Body of pancreas (tissue), 4 donors: ENCODE results near the gene GP2. TPM values are rescaled to one million over a fixed set of nuclear protein-coding genes. Genes with fewer than 3 reads are reported as not detected.
A peak's percentile ranks its signal among the peaks of the same experiment; 100 is the strongest.
"Not testable (repeated sequence)": the region's sequence is repeated elsewhere in the genome, so short reads cannot be mapped to it uniquely, and the experiment has no call there.

Source experiments
- ATAC-seq: fragments of 150-250 bp; one replicate; pipeline ENCODE4 v1.9.1; 2016
- DNase-seq, 4 donors: peaks; one replicate each; pipeline ENCODE4 v3.0.0-alpha.2; 2019
- H3K27ac ChIP-seq, 4 donors: fragments of 200-600 bp; sonication (generic); 1 replicate in 3 of 4; 2 replicates in 1 of 4; pipeline versions ENCODE4 v1.5.1 to v1.6.1; 2016 to 2019; ENCODE audit warnings: mild to moderate bottlenecking in 1 of 4, mixed read lengths in 1 of 4, moderate library complexity in 1 of 4
- H3K27me3 ChIP-seq, 2 donors: fragments of 200-600 bp; sonication (generic); one replicate each; pipeline ENCODE4 v1.6.0; 2016; ENCODE audit warnings: mild to moderate bottlenecking in 1 of 2
- H3K36me3 ChIP-seq, 2 donors: fragments of 200-600 bp; sonication (generic); replicated peaks in 1 of 2; 2 replicates each; pipeline ENCODE4 v1.5.1; 2016; ENCODE audit warnings: low read depth in 2 of 2; ENCODE audit not compliant: insufficient read depth in 1 of 2
- H3K4me1 ChIP-seq: fragments of 200-600 bp; sonication (generic); one replicate; pipeline ENCODE4 v1.6.0; 2016
- H3K4me3 ChIP-seq, 2 donors: fragments of 200-600 bp; sonication (generic); 1 replicate in 1 of 2; 2 replicates in 1 of 2; pipeline ENCODE4 v1.5.1; 2016 to 2019
- H3K9me3 ChIP-seq, 3 donors: fragments of 200-600 bp; sonication (generic); 1 replicate in 2 of 3; 2 replicates in 1 of 3; pipeline ENCODE4 v1.5.1; 2016
- CTCF ChIP-seq, 7 experiments: fragments of 450-650 bp in 4 of 7; fragments of 200-600 bp in 3 of 7; sonication (generic) in 3 of 7; IDR thresholded peaks; one replicate each; pipeline ENCODE4 v1.5.1; 2016 to 2019; ENCODE audit warnings: antibody characterized with exemption in 7 of 7
- POLR2A ChIP-seq, 3 donors: fragments of 450-650 bp; IDR thresholded peaks; one replicate each; pipeline ENCODE4 v1.6.1; 2016; ENCODE audit warnings: antibody characterized with exemption in 3 of 3, mild to moderate bottlenecking in 2 of 3
- WGBS, 2 donors: methylation state at CpG; one replicate each; pipeline ENCODE4 v1.1.5; 2017; 5-methylcytosine and 5-hydroxymethylcytosine counted together
- intact Hi-C: fragments of 100-400 bp; cut with DNase I; formaldehyde crosslinking; loops from one replicate; pipeline ENCODE4 v1.15.1; 2023
- total RNA-seq, 2 donors: library from RNA; depleted of rRNA; stranded (reverse); fragments of >200 nt; gene quantifications; one replicate each; pipeline ENCODE4 v1.1.0, GENCODE V29; 2016

Gene GP2
- total RNA-seq, 2 donors from 2014 or later = 12,053 to 14,662 TPM

GRCh38 chr16:20315764-20316163 lies 11.5 kb downstream of the GP2 start:
- DNase-seq = peak in 2 of 4 donors; percentile 36 to 58
- no peak for ATAC-seq
- Histone ChIP-seq H3K4me3 (no peak overlapping the region), H3K4me1 (peaks cover 32% of the 10 kb centered on the region), H3K27me3 (no peaks in the 10 kb centered on the region), H3K9me3 (no peaks in the 10 kb centered on the region), H3K36me3 (peaks cover 25 to 29% of the 10 kb centered on the region in 2 donors), H3K27ac (peak overlapping the region in 2 of 4 donors; percentile 28 to 34)
- TF ChIP-seq POLR2A (IDR thresholded peaks at IDR 0.05) = no peak
- no peak for TF ChIP-seq CTCF (IDR thresholded peaks at IDR 0.05)
- intact Hi-C loops = no loop called here
- WGBS, 2 donors = 64 to 70% methylated on average over 1 to 6 of the region's 6 CpGs

- Histone ChIP-seq H3K36me3 (peaks cover 24 to 25% of the 10 kb centered on the region in 2 donors), H3K4me3 (no peak overlapping the region), H3K9me3 (no peaks in the 10 kb centered on the region), H3K27me3 (no peaks in the 10 kb centered on the region), H3K4me1 (peaks cover 21% of the 10 kb centered on the region), H3K27ac (peak overlapping the region in 2 of 4 donors; percentile 28 to 37)
- intact Hi-C loops = no loop called here
- TF ChIP-seq POLR2A (IDR thresholded peaks at IDR 0.05) (peak in 1 of 3 donors; percentile 15), CTCF (IDR thresholded peaks at IDR 0.05) (no peak)
- DNase-seq (peak in 2 of 4 donors; percentile 41 to 55), ATAC-seq (no peak)
- WGBS, 2 donors = 53 to 72% methylated on average over 3 of the region's 3 CpGs
These were observed 12.7 kb downstream of the GP2 start for GRCh38 chr16:20314575-20314974.

DNA sequence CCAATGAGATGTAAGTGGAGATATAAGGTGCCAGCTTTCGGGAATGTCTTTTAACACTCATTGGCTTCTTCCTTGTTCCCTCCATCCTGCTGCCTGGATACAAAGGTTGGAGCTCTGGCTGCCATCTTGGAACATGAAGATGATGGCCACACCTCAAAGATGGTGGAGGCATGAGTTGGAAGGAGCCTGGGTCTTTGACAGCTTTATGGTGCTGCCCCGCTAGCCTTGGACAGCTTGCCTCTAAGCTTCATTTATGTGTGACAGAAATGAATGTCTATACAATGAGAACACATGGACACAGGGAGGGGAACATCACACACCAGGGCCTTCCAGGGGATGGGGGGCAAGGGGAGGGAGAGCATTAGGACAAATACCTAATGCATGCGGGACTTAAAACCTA lies 13.6 kb downstream of the GP2 start:
- H3K4me3 ChIP-seq = no peak overlapping the region
- no peaks in the 10 kb centered on the region for H3K9me3 ChIP-seq
- 54 to 66% methylated on average over 3 of the region's 3 CpGs for WGBS, 2 donors
- no peak for TF ChIP-seq CTCF (IDR thresholded peaks at IDR 0.05)
- no peak for TF ChIP-seq POLR2A (IDR thresholded peaks at IDR 0.05)
- H3K36me3 ChIP-seq = peaks cover 18 to 22% of the 10 kb centered on the region in 2 donors
- H3K4me1 ChIP-seq = peaks cover 13% of the 10 kb centered on the region
- H3K27ac ChIP-seq = peak overlapping the region in 2 of 4 donors; percentile 26 to 56
- no peaks in the 10 kb centered on the region for H3K27me3 ChIP-seq
- intact Hi-C loops = no loop called here
- ATAC-seq (no peak), DNase-seq (peak; percentile 37 to 62 (median 50))

- 66 to 79% methylated on average over 7 of the region's 7 CpGs for WGBS, 2 donors
- Histone ChIP-seq H3K36me3 (peaks cover 11 to 17% of the 10 kb centered on the region in 2 donors), H3K27ac (peak overlapping the region in 3 of 4 donors; percentile 20 to 56 (median 55))
- intact Hi-C loops, H3K9me3 ChIP-seq, H3K4me1 ChIP-seq, H3K4me3 ChIP-seq, ATAC-seq, H3K27me3 ChIP-seq: not testable (repeated sequence)
- DNase-seq = peak; percentile 54 to 75 (median 63)
These were observed 14.7 kb downstream of the GP2 start for GRCh38 chr16:20312536-20313095.

GRCh38 chr16:20311548-20311947 lies 15.8 kb downstream of the GP2 start:
- H3K27ac ChIP-seq = peak overlapping the region; percentile 32 to 56 (median 44)
- H3K4me3 ChIP-seq = no peak overlapping the region
- no peaks in the 10 kb centered on the region for H3K9me3 ChIP-seq
- H3K27me3 ChIP-seq = no peaks in the 10 kb centered on the region
- H3K4me1 ChIP-seq = no peaks in the 10 kb centered on the region
- ATAC-seq (no peak), DNase-seq (peak in 3 of 4 donors; percentile 56 to 78 (median 59))
- H3K36me3 ChIP-seq = peaks cover 6 to 13% of the 10 kb centered on the region in 2 donors
- TF ChIP-seq CTCF (IDR thresholded peaks at IDR 0.05) = no peak
- intact Hi-C loops = no loop called here
- 28 to 32% methylated on average over 2 of the region's 2 CpGs for WGBS, 2 donors
